ENCODE measurements around the gene ADAMTSL3. TPM values are rescaled to one million over a fixed set of nuclear protein-coding genes. Genes with fewer than 3 reads are reported as not detected.

Gene ADAMTSL3
- total RNA-seq, 1 donor from 2014 or later = 0.17 TPM

GRCh38 chr15:83694536-83694935, 40.6 kb downstream of the ADAMTSL3 start:
- DNase-seq (ENCODE audit: low spot score) = no peak
- H3K36me3 Mint-ChIP-seq (ENCODE audit: low read depth) = no peaks in the 10 kb centered on the region
- peaks cover 9% of the 10 kb centered on the region for H3K27me3 Mint-ChIP-seq (ENCODE audit: low read depth)
- peaks cover 7% of the 10 kb centered on the region for H3K9me3 Mint-ChIP-seq (ENCODE audit: low read depth)
- H3K27ac Mint-ChIP-seq (ENCODE audit: unreplicated experiment) = no peak overlapping the region
- no peak for TF ChIP-seq CTCF (IDR thresholded peaks at IDR 0.05)
- H3K4me1 Mint-ChIP-seq (ENCODE audit: low read depth) = no peaks in the 10 kb centered on the region
- no peak overlapping the region for H3K4me3 Mint-ChIP-seq (ENCODE audit: unreplicated experiment)

- no peak overlapping the region for H3K4me3 Mint-ChIP-seq (ENCODE audit: unreplicated experiment)
- no peaks in the 10 kb centered on the region for H3K36me3 Mint-ChIP-seq (ENCODE audit: low read depth)
- H3K27me3 Mint-ChIP-seq (ENCODE audit: low read depth) = peaks cover 6% of the 10 kb centered on the region
- no peaks in the 10 kb centered on the region for H3K4me1 Mint-ChIP-seq (ENCODE audit: low read depth)
- TF ChIP-seq CTCF (IDR thresholded peaks at IDR 0.05) = no peak
- peaks cover 9% of the 10 kb centered on the region for H3K9me3 Mint-ChIP-seq (ENCODE audit: low read depth)
- H3K27ac Mint-ChIP-seq (ENCODE audit: unreplicated experiment) = no peak overlapping the region
- no peak for DNase-seq (ENCODE audit: low spot score)
Observed at GRCh38 chr15:83695246-83695645, 41.3 kb downstream of the ADAMTSL3 start.

GRCh38 chr15:83695901-83696425, 42.0 kb downstream of the ADAMTSL3 start:
- Mint-ChIP-seq H3K4me1 (ENCODE audit: low read depth) (no peaks in the 10 kb centered on the region), H3K9me3 (ENCODE audit: low read depth) (peaks cover 9% of the 10 kb centered on the region), H3K4me3 (ENCODE audit: unreplicated experiment) (no peak overlapping the region), H3K36me3 (ENCODE audit: low read depth) (no peaks in the 10 kb centered on the region), H3K27ac (ENCODE audit: unreplicated experiment) (no peak overlapping the region), H3K27me3 (ENCODE audit: low read depth) (peaks cover 3% of the 10 kb centered on the region)
- no peak for TF ChIP-seq CTCF (IDR thresholded peaks at IDR 0.05)
- DNase-seq (ENCODE audit: low spot score) = no peak

GRCh38 chr15:83697716-83698115, 43.8 kb downstream of the ADAMTSL3 start:
- Mint-ChIP-seq H3K9me3 (ENCODE audit: low read depth) (peaks cover 9% of the 10 kb centered on the region), H3K4me1 (ENCODE audit: low read depth) (no peaks in the 10 kb centered on the region), H3K4me3 (ENCODE audit: unreplicated experiment) (no peak overlapping the region), H3K27me3 (ENCODE audit: low read depth) (peaks cover 3% of the 10 kb centered on the region), H3K27ac (ENCODE audit: unreplicated experiment) (no peak overlapping the region), H3K36me3 (ENCODE audit: low read depth) (no peaks in the 10 kb centered on the region)
- DNase-seq (ENCODE audit: low spot score) = no peak
- TF ChIP-seq CTCF (IDR thresholded peaks at IDR 0.05) = no peak

GRCh38 chr15:83698294-83698693, 44.4 kb downstream of the ADAMTSL3 start:
- TF ChIP-seq CTCF (IDR thresholded peaks at IDR 0.05) = no peak
- no peaks in the 10 kb centered on the region for H3K4me1 Mint-ChIP-seq (ENCODE audit: low read depth)
- peaks cover 9% of the 10 kb centered on the region for H3K9me3 Mint-ChIP-seq (ENCODE audit: low read depth)
- H3K27me3 Mint-ChIP-seq (ENCODE audit: low read depth) = no peaks in the 10 kb centered on the region
- H3K4me3 Mint-ChIP-seq (ENCODE audit: unreplicated experiment) = no peak overlapping the region
- DNase-seq (ENCODE audit: low spot score) = no peak
- no peak overlapping the region for H3K27ac Mint-ChIP-seq (ENCODE audit: unreplicated experiment)
- H3K36me3 Mint-ChIP-seq (ENCODE audit: low read depth) = no peaks in the 10 kb centered on the region
